Measurements from ENCODE around the gene TAF5L. TPM values are rescaled to one million over a fixed set of nuclear protein-coding genes. Genes with fewer than 3 reads are reported as not detected.

The TAF5L gene
- total and polyA plus RNA-seq, 8 donors: 0.29 to 33.8 (median 8.8) TPM

- H3K36me3 ChIP-seq: no peaks in the 10 kb centered on the region
- H3K27ac ChIP-seq: peak overlapping the region in 4 of 5 donors; percentile 89 to 98 (median 93)
- no peak for TF ChIP-seq EP300 (IDR thresholded peaks at IDR 0.05)
- TF ChIP-seq POLR2AphosphoS5 (IDR thresholded peaks at IDR 0.05): no peak
- TF ChIP-seq POLR2A (IDR thresholded peaks at IDR 0.05): no peak
- no peak for TF ChIP-seq CTCF (IDR thresholded peaks at IDR 0.05)
- 30 to 43% (median 33%) methylated on average over 5 of the region's 5 CpGs for WGBS, 5 donors
- intact Hi-C loops (cut with DNase I; ENCODE audit: low total_unique reads): no loop called here
- no peaks in the 10 kb centered on the region for H3K27me3 ChIP-seq
- peak overlapping the region; percentile 95 to 97 (median 96) for H3K4me3 ChIP-seq
- no peaks in the 10 kb centered on the region for H3K9me3 ChIP-seq
- peaks cover 14 to 61% (median 41%) of the 10 kb centered on the region in 4 donors for H3K4me1 ChIP-seq
- DNase-seq: peak in 1 of 2 donors; percentile 36
Measured at GRCh38 chr1:229557200-229557850, 68.6 kb downstream of the TAF5L start.

- H3K27ac ChIP-seq: no peak overlapping the region
- H3K27me3 ChIP-seq: no peaks in the 10 kb centered on the region
- intact Hi-C loops (cut with DNase I; ENCODE audit: low total_unique reads): no loop called here
Measured at GRCh38 chr1:229554886-229555621, 70.9 kb downstream of the TAF5L start.

GRCh38 chr1:229553621-229554130 lies 72.2 kb downstream of the TAF5L start:
- 76 to 85% (median 82%) methylated on average over 7 of the region's 7 CpGs for WGBS, 5 donors
- Histone ChIP-seq H3K27ac (no peak overlapping the region), H3K36me3 (peaks cover 0 to 5% (median 5%) of the 10 kb centered on the region in 4 donors), H3K4me3 (no peak overlapping the region), H3K4me1 (peaks cover 16 to 88% (median 51%) of the 10 kb centered on the region in 4 donors), H3K27me3 (no peaks in the 10 kb centered on the region), H3K9me3 (no peaks in the 10 kb centered on the region)
- TF ChIP-seq POLR2A (IDR thresholded peaks at IDR 0.05) (no peak), EP300 (IDR thresholded peaks at IDR 0.05) (no peak), POLR2AphosphoS5 (IDR thresholded peaks at IDR 0.05) (no peak), CTCF (IDR thresholded peaks at IDR 0.05) (no peak)
- no peak for DNase-seq
- intact Hi-C loops (cut with DNase I; ENCODE audit: low total_unique reads): no loop called here

More at GRCh38 chr1:229554886-229555621, 70.9 kb downstream of the TAF5L start:
- Histone ChIP-seq H3K36me3 (no peaks in the 10 kb centered on the region), H3K9me3 (no peaks in the 10 kb centered on the region), H3K4me3 (no peak overlapping the region), H3K4me1 (peaks cover 21 to 83% (median 53%) of the 10 kb centered on the region in 4 donors)
- peak in 1 of 2 donors; percentile 18 for DNase-seq
- WGBS, 5 donors: 79 to 89% (median 86%) methylated on average over 10 of the region's 10 CpGs
- TF ChIP-seq EP300 (IDR thresholded peaks at IDR 0.05): no peak

- WGBS, 5 donors: 73 to 87% (median 85%) methylated on average over 5 of the region's 5 CpGs
- no peak for TF ChIP-seq EP300 (IDR thresholded peaks at IDR 0.05)
- no peak for TF ChIP-seq POLR2AphosphoS5 (IDR thresholded peaks at IDR 0.05)
- TF ChIP-seq CTCF (IDR thresholded peaks at IDR 0.05): no peak
- no peak for TF ChIP-seq POLR2A (IDR thresholded peaks at IDR 0.05)
- no peaks in the 10 kb centered on the region for H3K9me3 ChIP-seq
- no peak for DNase-seq
- H3K4me1 ChIP-seq: peaks cover 16 to 85% (median 50%) of the 10 kb centered on the region in 4 donors
- H3K27me3 ChIP-seq: no peaks in the 10 kb centered on the region
- intact Hi-C loops (cut with DNase I; ENCODE audit: low total_unique reads): no loop called here
- peaks cover 0 to 14% (median 13%) of the 10 kb centered on the region in 4 donors for H3K36me3 ChIP-seq
- no peak overlapping the region for H3K4me3 ChIP-seq
- H3K27ac ChIP-seq: no peak overlapping the region
Measured at GRCh38 chr1:229552732-229553131, 73.2 kb downstream of the TAF5L start.
